T-cell (primary cell): ENCODE results near the gene WDR20. TPM values are rescaled to one million over a fixed set of nuclear protein-coding genes. Genes with fewer than 3 reads are reported as not detected.
"Not testable (repeated sequence)": the region's sequence is repeated elsewhere in the genome, so short reads cannot be mapped to it uniquely, and the experiment has no call there.

Experiments
- ATAC-seq, 4 experiments: fragments of 200-7000 bp in 3 of 4; fragments of 150-1000 bp in 1 of 4; cut with Tn5 transposase; replicated peaks in 1 of 4; 1 replicate in 3 of 4; 2 replicates in 1 of 4; pipeline ENCODE4 v1.10.0; 2021; ENCODE audit warnings: moderate library complexity in 3 of 4, mild to moderate bottlenecking in 2 of 4, moderate number of reproducible peaks in 1 of 4
- CTCF ChIA-PET, 2 donors: fragments of 300-600 bp; sonication (Branson Sonifier 250); formaldehyde crosslinking; loops; one replicate each; lab custom pipeline; 2022; ENCODE audit warnings: antibody characterized with exemption in 2 of 2; lab: Charles Lee
- POLR2A ChIA-PET, 2 donors: fragments of 300-600 bp; sonication (Branson Sonifier 250); formaldehyde crosslinking; loops; one replicate each; lab custom pipeline; 2022; ENCODE audit warnings: antibody characterized with exemption in 2 of 2; lab: Charles Lee
- DNase-seq, 35 experiments: peaks; one replicate each; pipeline versions ENCODE4 v3.0.0 to v3.0.0-alpha.2; 2013 to 2023
- H3K27ac ChIP-seq: one replicate; pipeline ENCODE4 v1.5.1; 2013; ENCODE audit warnings: low read length
- H3K27me3 ChIP-seq, 2 experiments: replicated peaks in 1 of 2; 1 replicate in 1 of 2; 2 replicates in 1 of 2; pipeline versions ENCODE4 v1.6.1 to v1.7.0; 2013; ENCODE audit warnings: low read length in 1 of 2, mixed read lengths in 1 of 2; ENCODE audit not compliant: control insufficient read depth in 2 of 2, insufficient read depth in 2 of 2; ENCODE audit errors: extremely low read depth in 1 of 2
- H3K36me3 ChIP-seq, 2 donors: 1 replicate in 1 of 2; 2 replicates in 1 of 2; pipeline versions ENCODE4 v1.6.1 to v1.7.0; 2013; ENCODE audit warnings: low read length in 1 of 2; ENCODE audit not compliant: control insufficient read depth in 2 of 2, insufficient read depth in 1 of 2; ENCODE audit errors: extremely low read depth in 1 of 2
- H3K4me1 ChIP-seq, 2 experiments: 1 replicate in 1 of 2; 2 replicates in 1 of 2; pipeline versions ENCODE4 v1.6.1 to v1.7.0; 2013; ENCODE audit warnings: low read length in 2 of 2, mixed read lengths in 1 of 2; ENCODE audit not compliant: insufficient read depth in 2 of 2, control insufficient read depth in 1 of 2; ENCODE audit errors: extremely low read depth in 1 of 2
- H3K4me3 ChIP-seq, 2 donors: 1 replicate in 1 of 2; 2 replicates in 1 of 2; pipeline versions ENCODE4 v1.5.1 to v1.7.0; 2013; ENCODE audit warnings: mild to moderate bottlenecking in 2 of 2, low read length in 1 of 2, moderate library complexity in 1 of 2; ENCODE audit not compliant: control insufficient read depth in 1 of 2; ENCODE audit errors: extremely low read depth in 1 of 2
- H3K9me3 ChIP-seq: 2 replicates; pipeline ENCODE4 v1.7.0; 2013
- H3K27ac Mint-ChIP-seq, 2 donors: one replicate each; pipeline ENCODE4 v1.8.0; 2020 to 2021; ENCODE audit warnings: mild to moderate bottlenecking in 2 of 2, mixed read lengths in 2 of 2
- H3K27me3 Mint-ChIP-seq, 2 donors: one replicate each; pipeline ENCODE4 v1.8.0; 2021 to 2022; ENCODE audit warnings: mixed read lengths in 2 of 2
- H3K36me3 Mint-ChIP-seq: one replicate; pipeline ENCODE4 v1.8.0; 2021; ENCODE audit warnings: mixed read lengths
- H3K4me1 Mint-ChIP-seq, 3 donors: one replicate each; pipeline ENCODE4 v1.8.0; 2020 to 2022; ENCODE audit warnings: mixed read lengths in 3 of 3, mild to moderate bottlenecking in 1 of 3
- H3K4me3 Mint-ChIP-seq, 3 donors: one replicate each; pipeline ENCODE4 v1.8.0; 2020 to 2022; ENCODE audit warnings: mild to moderate bottlenecking in 3 of 3, mixed read lengths in 3 of 3, moderate library complexity in 3 of 3
- H3K9me3 Mint-ChIP-seq, 3 donors: one replicate each; pipeline ENCODE4 v1.8.0; 2020 to 2022; ENCODE audit warnings: mixed read lengths in 3 of 3
- WGBS: methylation state at CpG from one replicate; pipeline ENCODE4 v1.1.5; 2013; ENCODE audit warnings: missing lambda C conversion rate; ENCODE audit not compliant: insufficient coverage; 5-methylcytosine and 5-hydroxymethylcytosine counted together
- total RNA-seq, 35 experiments: library from RNA in 6 of 35; stranded (reverse) in 6 of 35; fragments of 120-200 nt in 1 of 35; gene quantifications; one replicate each; pipeline versions ENCODE4 v1.2.1 to v1.2.4 and lab custom pipeline; 2013 to 2026

Gene WDR20
- total RNA-seq, 5 donors from 2014 or later (not counting 1 experiment from before 2014, with no cell fraction given) = 38.9 to 53.1 (median 49.5) TPM

DNA sequence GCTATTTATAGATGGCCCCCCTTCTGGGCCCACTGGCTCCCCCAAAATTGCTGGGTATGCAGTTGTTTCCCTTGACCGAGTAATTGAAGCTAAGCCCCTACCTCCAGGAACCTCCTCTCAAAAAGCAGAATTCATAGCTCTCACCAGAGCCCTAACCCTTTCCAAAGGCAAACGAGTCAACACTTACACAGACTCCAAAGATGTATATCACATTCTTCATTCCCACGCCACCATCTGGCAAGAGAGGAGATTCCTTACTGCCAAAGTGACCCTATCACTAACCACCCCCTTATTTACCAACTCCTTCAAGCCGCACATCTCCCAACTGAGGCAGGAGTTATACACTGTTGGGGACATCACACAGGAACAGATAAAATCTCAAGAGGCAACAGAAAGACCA lies 98.4 kb downstream of the WDR20 start:
- no peak overlapping the region for H3K4me3 Mint-ChIP-seq
- H3K27ac ChIP-seq = no peak overlapping the region
- ChIA-PET CTCF (no interaction called here), POLR2A (no interaction called here)
- 67% methylated on average over 4 of the region's 4 CpGs for WGBS
- no peaks in the 10 kb centered on the region for H3K36me3 ChIP-seq
- H3K36me3 Mint-ChIP-seq = no peaks in the 10 kb centered on the region
- H3K27ac Mint-ChIP-seq = no peak overlapping the region
- no peak overlapping the region for H3K4me3 ChIP-seq
- no peak for DNase-seq
- no peaks in the 10 kb centered on the region for H3K9me3 Mint-ChIP-seq
- H3K9me3 ChIP-seq = no peaks in the 10 kb centered on the region
- ATAC-seq = no peak
- no peaks in the 10 kb centered on the region for H3K27me3 Mint-ChIP-seq
- H3K4me1 ChIP-seq = no peaks in the 10 kb centered on the region
- no peaks in the 10 kb centered on the region for H3K4me1 Mint-ChIP-seq
- H3K27me3 ChIP-seq = peaks cover 0 to 5% of the 10 kb centered on the region in 2 experiments

DNA sequence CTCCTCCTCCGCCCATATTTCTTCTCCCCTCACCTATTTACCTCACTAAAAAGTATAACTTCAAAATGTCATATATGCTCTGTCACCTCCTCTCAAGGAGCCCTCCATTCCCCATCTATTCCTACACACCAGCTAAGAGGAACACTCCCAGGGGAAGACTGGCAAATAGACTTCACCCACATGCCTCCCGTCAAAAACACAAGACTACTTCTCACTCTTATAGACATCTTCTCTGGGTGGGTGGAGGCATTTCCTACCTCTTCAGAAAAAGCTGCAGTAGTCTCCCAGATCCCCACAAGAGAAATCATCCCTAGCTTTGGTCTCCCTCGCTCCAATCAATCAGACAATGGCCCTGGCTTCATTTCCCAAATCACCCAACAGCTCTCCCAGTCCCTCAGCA lies 99.1 kb downstream of the WDR20 start:
- H3K27me3 ChIP-seq = peaks cover 0 to 5% of the 10 kb centered on the region in 2 experiments
- DNase-seq = no peak
- Mint-ChIP-seq H3K4me3 (no peak overlapping the region), H3K27me3 (no peaks in the 10 kb centered on the region), H3K27ac (no peak overlapping the region), H3K36me3 (no peaks in the 10 kb centered on the region), H3K9me3 (no peaks in the 10 kb centered on the region), H3K4me1 (no peaks in the 10 kb centered on the region)
- H3K27ac ChIP-seq = no peak overlapping the region
- ChIA-PET POLR2A (no interaction called here), CTCF (no interaction called here)
- H3K9me3 ChIP-seq = no peaks in the 10 kb centered on the region
- no peaks in the 10 kb centered on the region for H3K36me3 ChIP-seq
- WGBS = 57% methylated on average over 1 of the region's 3 CpGs
- H3K4me3 ChIP-seq = no peak overlapping the region
- H3K4me1 ChIP-seq = no peaks in the 10 kb centered on the region
- no peak for ATAC-seq

- H3K27ac ChIP-seq = no peak overlapping the region
- no peaks in the 10 kb centered on the region for H3K4me1 ChIP-seq
- ChIA-PET POLR2A (no interaction called here), CTCF (interaction anchor here in 1 of 2 donors (0.6 kb wide), 1 partner anchor 173 kb away, joined by 3 read pairs; no protein-coding TSS in a partner anchor)
- DNase-seq (no peak), ATAC-seq (no peak)
- H3K9me3 ChIP-seq = no peaks in the 10 kb centered on the region
- no peaks in the 10 kb centered on the region for H3K36me3 ChIP-seq
- Mint-ChIP-seq H3K9me3 (no peaks in the 10 kb centered on the region), H3K27ac (no peak overlapping the region), H3K27me3 (no peaks in the 10 kb centered on the region), H3K36me3 (no peaks in the 10 kb centered on the region), H3K4me3 (no peak overlapping the region), H3K4me1 (no peaks in the 10 kb centered on the region)
- no peak overlapping the region for H3K4me3 ChIP-seq
- H3K27me3 ChIP-seq = peaks cover 0 to 5% of the 10 kb centered on the region in 2 experiments
- 93% methylated on average over 4 of the region's 4 CpGs for WGBS
Measured at GRCh38 chr14:102239231-102239630, 99.5 kb downstream of the WDR20 start.

DNA sequence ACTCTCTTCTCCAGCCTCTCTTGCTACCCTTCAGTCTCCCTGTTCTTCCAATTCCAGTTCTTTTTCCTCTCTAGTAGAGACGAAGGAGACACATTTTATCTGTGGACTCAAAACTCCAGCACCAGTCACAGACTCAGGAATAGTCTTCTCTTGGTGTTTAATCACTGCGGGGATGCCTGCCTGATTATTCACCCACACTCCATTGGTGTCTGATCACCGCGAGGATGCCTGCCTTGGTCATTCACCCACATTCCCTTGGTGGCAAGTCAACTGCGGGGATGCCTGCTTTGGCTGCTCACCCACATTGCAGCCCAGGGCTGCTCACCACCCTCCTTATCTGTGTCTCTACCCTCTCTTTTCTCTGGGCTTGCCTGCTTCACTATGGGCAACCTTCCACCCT lies 100.8 kb downstream of the WDR20 start:
- H3K27ac ChIP-seq, POLR2A ChIA-PET, H3K4me3 Mint-ChIP-seq, H3K9me3 Mint-ChIP-seq, H3K36me3 Mint-ChIP-seq, H3K4me1 Mint-ChIP-seq, H3K27me3 Mint-ChIP-seq, H3K4me1 ChIP-seq, H3K4me3 ChIP-seq, H3K9me3 ChIP-seq, H3K36me3 ChIP-seq, ATAC-seq, DNase-seq, H3K27ac Mint-ChIP-seq, H3K27me3 ChIP-seq: not testable (repeated sequence)
- WGBS = 94% methylated on average over 5 of the region's 5 CpGs
- CTCF ChIA-PET = interaction anchor here in 1 of 2 donors (1.0 kb wide), 1 partner anchor 38 kb away, joined by 3 read pairs; no protein-coding TSS in a partner anchor

DNA sequence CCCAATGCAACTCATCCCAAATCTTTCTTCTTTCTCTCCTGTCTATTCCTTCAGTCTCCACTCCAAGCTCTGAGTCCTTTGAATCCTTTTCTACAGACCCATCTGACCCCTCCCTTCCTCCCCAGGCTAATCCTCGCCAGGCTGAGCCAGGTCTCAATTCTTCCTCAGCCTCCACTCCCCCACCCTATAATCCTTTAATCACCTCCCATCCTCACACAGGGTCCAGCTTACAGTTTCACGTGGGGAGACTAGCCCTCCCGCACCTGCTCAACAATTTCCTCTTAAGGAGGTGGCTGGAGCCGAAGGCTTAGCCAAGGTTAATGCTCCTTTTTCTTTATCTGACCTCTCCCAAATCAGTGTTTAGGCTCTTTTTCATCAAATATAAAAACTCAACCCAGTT lies 101.5 kb downstream of the WDR20 start:
- POLR2A ChIA-PET = no interaction called here
- Mint-ChIP-seq H3K4me1 (no peaks in the 10 kb centered on the region), H3K4me3 (no peak overlapping the region), H3K27me3 (no peaks in the 10 kb centered on the region), H3K27ac (no peak overlapping the region), H3K9me3 (no peaks in the 10 kb centered on the region), H3K36me3 (no peaks in the 10 kb centered on the region)
- Histone ChIP-seq H3K4me3 (no peak overlapping the region), H3K4me1 (no peaks in the 10 kb centered on the region), H3K36me3 (no peaks in the 10 kb centered on the region), H3K27ac (no peak overlapping the region), H3K9me3 (no peaks in the 10 kb centered on the region), H3K27me3 (no peaks in the 10 kb centered on the region)
- DNase-seq (no peak), ATAC-seq (no peak)
- 84% methylated on average over 3 of the region's 4 CpGs for WGBS
- CTCF ChIA-PET = interaction anchor here in 1 of 2 donors (1.0 kb wide), 1 partner anchor 39 kb away, joined by 3 read pairs; no protein-coding TSS in a partner anchor

- H3K4me3 ChIP-seq, H3K9me3 ChIP-seq, H3K36me3 Mint-ChIP-seq, H3K4me1 Mint-ChIP-seq, H3K36me3 ChIP-seq, CTCF ChIA-PET, H3K4me3 Mint-ChIP-seq, POLR2A ChIA-PET, DNase-seq, H3K27me3 ChIP-seq, H3K4me1 ChIP-seq, H3K27me3 Mint-ChIP-seq, H3K27ac Mint-ChIP-seq, ATAC-seq, H3K27ac ChIP-seq, H3K9me3 Mint-ChIP-seq: not testable (repeated sequence)
- 96% methylated on average over 2 of the region's 4 CpGs for WGBS
Measured at GRCh38 chr14:102243795-102244194, 104.1 kb downstream of the WDR20 start.

GRCh38 chr14:102246071-102246470 lies 106.4 kb downstream of the WDR20 start:
- no peak for DNase-seq
- H3K27ac ChIP-seq = no peak overlapping the region
- no peaks in the 10 kb centered on the region for H3K27me3 Mint-ChIP-seq
- no peaks in the 10 kb centered on the region for H3K4me1 Mint-ChIP-seq
- WGBS = 72% methylated on average over 9 of the region's 9 CpGs
- H3K4me1 ChIP-seq = no peaks in the 10 kb centered on the region
- ChIA-PET POLR2A (no interaction called here), CTCF (no interaction called here)
- no peak overlapping the region for H3K27ac Mint-ChIP-seq
- H3K36me3 Mint-ChIP-seq = no peaks in the 10 kb centered on the region
- no peaks in the 10 kb centered on the region for H3K9me3 ChIP-seq
- no peaks in the 10 kb centered on the region for H3K36me3 ChIP-seq
- no peaks in the 10 kb centered on the region for H3K27me3 ChIP-seq
- H3K4me3 ChIP-seq = no peak overlapping the region
- no peak overlapping the region for H3K4me3 Mint-ChIP-seq
- H3K9me3 Mint-ChIP-seq = no peaks in the 10 kb centered on the region
- no peak for ATAC-seq
